T-helper 1 cell (primary cell): ENCODE data around the gene TMSB4X.
"Not testable (repeated sequence)": the region's sequence is repeated elsewhere in the genome, so short reads cannot be mapped to it uniquely, and the experiment has no call there.

ENCODE experiments used
- DNase-seq, 5 donors: peaks; one replicate each; pipeline ENCODE4 v3.0.0-alpha.2; 2012 to 2020

TMSB4X gene

DNA sequence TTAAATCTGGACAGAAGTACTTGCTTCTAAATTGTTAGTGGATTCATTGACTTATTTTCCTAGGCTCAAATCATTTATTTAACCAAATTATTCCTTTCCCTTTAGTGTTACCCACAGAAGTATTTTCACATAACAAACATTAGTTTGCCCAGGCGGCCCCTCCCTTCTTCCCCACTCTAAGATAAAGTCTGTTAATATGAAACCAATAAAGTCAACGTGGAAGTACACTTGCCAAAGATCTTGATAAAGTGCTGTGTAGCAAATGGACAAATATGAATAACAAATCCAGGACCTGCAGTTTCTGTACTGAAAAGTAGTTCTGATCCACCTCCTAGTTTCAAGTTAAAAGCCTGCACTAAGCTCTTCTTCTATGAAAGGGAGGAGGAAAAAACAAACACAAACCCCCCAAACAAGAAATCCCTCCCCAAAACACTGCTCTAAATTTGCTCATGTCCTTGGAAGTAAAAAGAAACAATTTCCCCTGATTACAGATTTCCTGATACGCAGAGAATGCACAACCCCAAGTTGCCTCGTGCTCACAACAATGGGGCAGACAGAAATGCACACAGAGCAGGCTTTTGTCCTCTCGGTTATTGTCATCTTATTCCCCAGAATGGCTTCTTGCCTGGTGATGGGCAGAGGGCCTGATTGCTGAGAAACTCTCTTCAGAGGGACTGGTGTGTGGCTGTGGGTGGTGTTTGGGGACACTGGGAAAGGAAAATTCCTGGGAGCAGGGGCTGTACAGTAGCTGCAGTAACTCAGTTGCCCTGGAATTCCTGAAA lies 23.2 kb downstream of the TMSB4X start:
- DNase-seq = peak in 1 of 5 donors; percentile 36

DNA sequence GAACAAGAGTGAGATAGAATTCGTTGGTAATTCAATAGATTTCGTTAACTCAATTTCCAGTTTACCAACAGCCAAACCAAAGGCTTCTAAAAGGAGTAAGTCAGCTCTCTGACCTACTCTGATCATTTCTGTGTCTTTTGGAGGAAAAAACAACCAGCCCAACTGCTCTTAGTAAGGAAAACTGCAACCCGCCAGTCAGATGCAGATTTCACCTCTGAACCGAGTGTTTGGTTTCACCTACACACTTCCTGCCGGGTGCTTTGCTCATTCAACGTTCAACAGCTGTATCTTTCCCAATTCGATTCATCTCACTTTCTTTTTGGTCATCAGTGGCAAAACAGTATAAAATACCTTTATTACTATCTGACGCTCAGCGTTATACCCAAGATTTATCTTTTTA lies 24.5 kb downstream of the TMSB4X start:
- DNase-seq = peak in 2 of 5 donors; percentile 21 to 84

DNA sequence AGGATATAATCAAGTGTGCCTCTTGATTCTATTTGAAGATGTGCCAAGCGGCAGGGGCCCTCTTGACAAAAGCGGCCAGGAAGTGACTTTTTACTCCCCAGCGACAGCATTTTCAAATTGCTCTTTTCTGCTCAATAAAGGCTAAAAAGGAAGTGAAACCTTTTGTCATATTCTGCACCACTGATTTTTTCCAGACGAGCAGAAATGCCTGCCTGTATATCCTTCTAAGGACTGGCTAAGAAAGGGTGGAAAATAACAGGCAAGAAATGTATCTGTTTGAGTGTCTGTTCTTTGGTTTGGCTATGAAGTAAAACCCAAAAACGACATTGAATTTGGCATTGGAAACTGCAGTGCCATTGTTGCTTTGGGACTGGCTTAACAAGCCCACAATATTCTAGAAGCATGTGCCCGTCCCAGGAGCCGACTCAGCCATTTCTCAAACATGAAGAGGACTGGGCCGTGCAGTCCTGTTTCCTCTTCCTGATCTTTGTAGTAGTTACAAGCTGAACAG lies 25.4 kb downstream of the TMSB4X start:
- peak in 2 of 5 donors; percentile 14 to 80 for DNase-seq

DNA sequence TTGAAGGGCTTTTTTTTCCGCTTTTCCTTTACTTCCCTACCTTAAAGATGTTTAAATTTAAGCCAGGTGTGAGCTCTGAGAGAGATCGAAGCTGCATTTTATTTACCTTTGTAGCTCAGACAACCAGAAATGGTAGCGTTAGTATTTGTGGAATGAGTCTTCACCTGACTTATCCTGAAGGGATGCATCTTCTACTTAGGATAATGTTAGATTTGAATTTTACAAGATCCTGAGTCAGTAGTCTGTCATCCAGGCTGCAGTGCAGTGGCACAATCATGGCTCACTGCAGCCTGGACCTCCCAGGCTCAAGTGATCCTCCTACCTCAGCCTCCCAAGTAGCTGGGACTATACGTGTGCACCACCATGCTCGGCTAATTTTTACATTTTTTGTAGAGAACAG lies 26.2 kb downstream of the TMSB4X start:
- no peak for DNase-seq

DNA sequence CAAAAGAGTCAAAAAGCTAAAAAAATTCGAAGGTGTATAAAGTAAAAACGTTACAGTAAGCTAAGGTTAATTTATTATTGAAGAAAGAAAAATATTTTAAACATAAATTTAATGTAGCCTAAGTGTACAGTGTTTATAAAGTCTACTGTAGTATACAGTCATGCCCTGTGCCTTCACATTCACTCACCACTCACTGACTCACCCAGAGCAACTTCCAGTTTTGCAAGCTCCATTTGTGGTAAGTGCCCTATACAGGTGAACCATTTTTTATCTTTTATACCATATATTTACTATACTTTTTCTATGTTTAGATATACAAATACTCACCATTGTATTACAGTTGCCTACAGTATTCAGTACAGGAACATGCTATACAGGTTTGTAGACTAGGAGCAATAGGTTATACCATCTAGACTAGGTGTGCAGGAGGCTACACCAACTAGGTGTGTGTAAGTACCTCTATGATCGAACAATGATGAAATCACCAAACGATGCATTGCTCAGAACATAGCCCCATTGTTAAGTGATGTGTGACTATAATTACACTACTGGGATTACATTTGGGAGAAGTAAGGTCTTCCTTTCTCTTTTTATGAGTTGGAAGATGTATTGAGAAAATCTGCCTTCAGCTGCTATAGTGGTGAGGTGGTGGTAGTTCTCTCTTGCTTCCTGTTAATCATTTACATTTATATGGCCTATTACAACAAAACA lies 27.2 kb downstream of the TMSB4X start:
- peak in 1 of 5 donors; percentile 49 for DNase-seq

DNA sequence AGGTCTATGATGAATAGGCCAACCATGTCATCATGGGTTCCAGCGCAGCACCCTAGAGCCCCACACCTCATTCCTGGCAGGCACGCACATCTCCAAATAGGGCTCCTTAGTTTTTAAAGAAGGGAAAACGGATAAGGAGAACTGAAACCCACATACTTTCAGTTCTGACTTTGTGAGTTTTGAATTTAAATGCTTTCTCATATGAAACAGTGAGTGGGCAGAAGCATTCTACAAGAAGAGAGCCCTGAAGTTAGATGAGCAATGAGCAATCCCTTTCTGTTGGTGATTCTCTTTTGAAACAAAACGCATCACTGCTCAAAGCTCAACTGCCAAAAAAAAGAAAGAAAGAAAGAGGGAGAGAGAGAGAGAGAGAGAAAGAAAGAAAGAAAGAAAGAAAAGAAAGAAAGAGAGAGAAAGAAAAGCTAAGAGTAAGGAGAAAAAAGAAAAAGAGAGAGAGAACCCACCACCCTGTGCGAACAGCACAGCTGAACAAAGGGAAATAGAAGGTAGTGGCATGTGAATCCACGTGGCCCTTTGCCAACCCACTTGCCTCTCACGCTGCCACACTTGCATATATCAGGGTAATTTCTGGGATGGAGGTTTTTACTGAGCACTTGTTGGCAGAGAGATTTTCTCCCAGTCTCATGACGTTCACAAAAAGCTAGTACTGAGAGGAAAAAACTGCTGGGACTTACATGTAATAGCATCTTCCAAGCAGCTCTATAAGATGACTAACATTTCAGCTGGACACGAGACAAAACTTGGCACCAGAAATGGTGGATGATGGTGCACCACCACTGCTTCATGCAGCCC lies 31.0 kb downstream of the TMSB4X start:
- DNase-seq = peak in 1 of 5 donors; percentile 53

DNA sequence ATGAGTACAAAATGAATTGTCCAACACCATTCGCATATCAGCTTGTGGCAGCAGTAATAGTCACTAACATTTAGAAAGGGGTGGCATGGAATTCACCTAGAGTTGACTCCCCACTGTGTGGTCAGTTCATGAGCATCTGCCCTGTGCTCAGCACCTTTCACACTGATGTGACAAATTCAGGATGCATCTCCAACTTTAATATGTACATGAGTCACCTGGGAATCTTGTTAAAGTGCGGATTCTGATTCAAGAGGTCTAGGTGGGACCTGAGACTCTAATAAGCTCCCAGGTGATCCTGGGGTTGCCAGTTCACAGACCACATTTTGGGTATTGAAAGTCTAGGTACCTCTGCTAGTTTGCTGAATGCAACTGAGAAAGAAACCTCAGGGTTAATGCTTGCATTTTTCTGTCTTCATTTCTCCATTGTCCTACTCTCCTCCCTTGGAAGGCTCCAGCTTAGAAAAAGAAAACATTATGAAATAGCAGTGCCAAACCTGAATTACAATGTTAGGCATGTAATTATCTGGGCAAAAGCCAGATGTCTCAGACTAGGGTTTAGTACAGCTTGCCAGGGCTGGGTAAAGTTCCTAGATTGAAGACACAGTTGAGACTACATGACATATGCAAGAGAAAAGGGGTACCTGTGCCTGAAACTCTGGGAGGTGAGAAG lies 32.7 kb downstream of the TMSB4X start:
- no peak for DNase-seq

DNA sequence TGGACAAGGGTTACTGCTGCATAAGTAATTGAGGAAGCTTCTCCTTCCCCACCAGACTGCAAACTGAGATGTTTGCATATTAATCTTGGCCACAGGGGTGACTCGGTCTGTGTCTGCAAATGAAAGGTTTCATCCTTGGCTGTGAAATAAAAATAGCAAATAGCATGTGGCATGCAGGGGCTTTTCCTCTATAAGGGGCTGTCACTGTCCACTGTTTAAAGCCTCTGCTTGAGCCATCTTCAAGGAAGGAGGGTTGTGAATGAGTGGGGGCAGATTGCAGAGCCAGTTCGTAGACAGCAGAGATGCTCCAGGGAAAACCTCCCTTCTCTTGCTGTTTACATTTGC lies 33.3 kb downstream of the TMSB4X start:
- DNase-seq = no peak

DNA sequence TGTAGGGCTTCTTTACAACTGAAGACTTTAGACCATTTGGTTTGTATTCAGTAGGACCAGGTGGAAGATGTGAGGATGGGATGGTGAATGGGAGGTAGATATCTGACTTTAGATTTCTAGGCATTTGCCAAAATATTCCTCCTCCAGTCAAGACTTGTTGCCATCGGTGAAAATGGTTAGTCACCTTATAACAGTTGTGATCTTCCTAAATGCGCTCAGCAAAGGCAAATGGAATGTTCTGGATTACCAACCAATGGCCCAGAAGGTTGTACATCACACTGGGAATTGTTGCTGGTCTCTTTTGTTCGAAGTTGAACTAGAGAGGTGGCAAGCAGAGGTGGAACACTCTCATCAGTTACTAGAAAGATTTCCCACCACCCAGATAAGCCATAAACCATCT lies 33.9 kb downstream of the TMSB4X start:
- DNase-seq = no peak

DNA sequence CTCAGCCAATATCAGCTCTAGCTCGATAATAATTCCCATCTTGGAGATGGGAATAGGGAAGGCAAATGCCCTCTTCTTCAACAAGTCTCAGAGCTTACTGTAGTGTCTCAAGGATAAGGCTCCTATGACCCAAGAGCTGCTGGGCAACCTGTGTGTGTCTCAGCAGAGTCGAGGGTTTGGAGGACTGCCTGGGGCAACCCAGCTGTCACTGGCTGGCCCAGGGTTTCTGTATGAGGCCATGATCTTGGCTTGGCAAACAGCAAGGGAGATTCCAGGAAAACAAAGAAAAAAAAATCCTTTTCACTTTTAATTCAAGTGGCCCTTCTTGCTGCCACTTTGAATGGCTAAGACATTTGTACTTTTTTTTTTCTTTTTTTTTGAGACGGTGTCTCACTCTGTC lies 34.4 kb downstream of the TMSB4X start:
- DNase-seq = no peak

DNA sequence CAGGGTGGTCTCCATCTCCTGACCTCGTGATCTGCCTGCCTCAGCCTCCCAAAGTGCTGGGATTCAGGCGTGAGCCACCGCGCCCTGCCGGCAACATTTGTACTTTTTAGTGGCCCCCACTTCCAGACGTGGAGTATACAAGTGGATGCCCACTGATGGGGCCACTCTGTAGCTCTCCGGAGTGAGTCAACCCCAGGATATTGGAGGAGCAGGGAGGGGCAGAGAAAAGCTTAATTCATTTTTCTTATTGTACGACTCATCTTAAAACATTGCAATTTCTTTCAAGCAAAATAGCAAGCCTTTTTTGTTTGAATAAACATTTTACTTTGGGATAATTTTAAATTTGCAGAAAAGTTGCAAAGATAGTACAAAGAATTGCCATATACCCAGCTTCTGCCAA lies 34.9 kb downstream of the TMSB4X start:
- DNase-seq = no peak

DNA sequence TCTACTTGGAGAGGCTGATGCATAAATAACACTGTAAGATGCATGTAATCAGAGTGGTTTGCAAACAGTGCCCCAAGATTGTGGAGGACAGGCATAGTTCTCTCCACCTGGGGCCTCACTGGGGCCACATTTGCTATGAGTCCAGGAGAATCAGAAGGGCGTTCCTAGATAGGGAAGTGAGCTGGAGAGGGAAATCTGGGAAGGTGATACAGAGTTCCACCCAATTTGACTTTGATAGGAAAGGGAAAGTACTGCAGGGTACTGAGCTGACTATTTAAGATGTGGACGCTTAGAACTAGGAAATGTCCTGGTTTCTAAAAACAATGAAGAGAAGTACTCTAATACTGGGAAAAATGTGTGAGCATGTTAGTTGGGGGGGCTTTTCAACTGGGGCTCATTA lies 35.6 kb downstream of the TMSB4X start:
- DNase-seq = no peak

DNA sequence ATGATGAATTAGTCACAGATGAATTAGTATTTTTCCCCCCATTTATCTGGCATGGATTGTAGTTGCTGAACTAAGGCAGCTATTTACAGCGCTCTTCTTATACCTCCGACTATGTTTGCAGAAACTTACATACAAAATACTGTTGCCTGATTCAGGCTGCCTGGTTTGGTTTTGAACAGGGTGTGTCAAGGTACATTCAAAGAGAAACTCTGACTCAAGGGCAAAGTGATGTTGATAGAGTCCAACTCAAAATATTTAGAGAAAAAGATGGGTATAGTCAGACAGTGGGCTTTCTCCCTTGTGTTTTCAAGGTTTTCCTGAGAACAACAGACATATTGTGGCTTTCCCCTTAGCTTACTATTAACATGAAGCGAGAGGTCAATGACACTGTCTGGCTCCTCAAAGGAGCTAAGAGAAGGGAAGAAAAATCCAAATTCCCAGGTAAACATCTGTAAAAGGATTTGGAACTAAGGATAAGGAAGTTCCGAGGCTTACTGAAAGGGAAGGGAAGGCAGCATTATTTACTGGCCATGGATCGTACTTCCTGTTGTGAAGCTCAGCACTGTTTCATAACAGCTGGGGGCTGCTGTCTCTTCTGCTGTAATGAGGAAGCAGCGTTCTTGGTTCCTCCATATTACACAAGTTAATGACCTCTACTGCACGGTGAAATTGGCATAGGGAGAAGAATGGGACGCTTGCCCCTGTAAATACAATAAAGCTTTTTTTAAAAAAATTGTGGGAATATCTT lies 38.6 kb downstream of the TMSB4X start:
- peak in 1 of 5 donors; percentile 74 for DNase-seq

DNA sequence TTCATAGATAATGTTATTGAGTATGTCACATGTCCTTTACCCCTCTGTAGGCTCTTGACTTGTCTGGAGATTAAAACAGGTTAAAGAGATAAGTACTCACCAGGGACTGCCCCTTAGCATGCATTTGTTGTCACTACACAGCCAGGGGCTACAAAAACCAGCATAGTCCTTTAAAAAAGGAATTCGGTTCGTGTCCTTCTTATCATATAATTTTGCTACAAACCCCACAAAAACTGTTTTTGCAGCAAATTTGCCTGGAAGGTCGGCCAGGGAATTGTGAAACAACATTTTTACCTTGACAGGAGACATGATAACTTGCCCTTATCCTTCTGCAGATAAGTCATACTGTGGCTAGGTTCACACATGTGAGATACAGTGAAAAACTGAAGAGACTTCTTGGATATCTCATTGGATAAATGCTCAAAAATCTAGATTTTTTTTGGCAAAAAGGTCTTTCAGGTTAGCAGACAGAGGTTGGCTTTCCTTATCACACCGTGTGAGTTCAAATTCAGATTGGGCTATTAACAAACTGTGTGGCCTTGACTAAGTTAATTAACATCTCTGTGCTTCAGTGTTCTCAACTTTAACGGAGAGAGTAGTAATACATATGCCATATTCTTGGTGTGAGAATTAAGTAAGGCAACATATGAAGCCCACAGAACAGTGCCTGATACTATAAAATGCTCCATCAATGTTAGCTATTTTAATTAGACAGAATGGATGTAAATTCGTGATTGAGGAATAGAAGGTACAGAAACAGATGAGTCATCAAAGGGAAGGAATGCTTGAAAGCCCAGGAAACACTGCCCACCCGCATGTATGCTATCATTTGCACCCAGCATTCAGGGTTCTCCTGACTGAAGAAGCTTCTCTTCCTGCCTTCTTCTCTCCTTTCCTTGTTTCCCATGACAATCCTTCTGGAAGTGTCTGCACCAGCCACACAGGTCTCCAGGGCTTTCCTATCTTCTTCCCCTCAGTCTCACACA lies 39.5 kb downstream of the TMSB4X start:
- no peak for DNase-seq

DNA sequence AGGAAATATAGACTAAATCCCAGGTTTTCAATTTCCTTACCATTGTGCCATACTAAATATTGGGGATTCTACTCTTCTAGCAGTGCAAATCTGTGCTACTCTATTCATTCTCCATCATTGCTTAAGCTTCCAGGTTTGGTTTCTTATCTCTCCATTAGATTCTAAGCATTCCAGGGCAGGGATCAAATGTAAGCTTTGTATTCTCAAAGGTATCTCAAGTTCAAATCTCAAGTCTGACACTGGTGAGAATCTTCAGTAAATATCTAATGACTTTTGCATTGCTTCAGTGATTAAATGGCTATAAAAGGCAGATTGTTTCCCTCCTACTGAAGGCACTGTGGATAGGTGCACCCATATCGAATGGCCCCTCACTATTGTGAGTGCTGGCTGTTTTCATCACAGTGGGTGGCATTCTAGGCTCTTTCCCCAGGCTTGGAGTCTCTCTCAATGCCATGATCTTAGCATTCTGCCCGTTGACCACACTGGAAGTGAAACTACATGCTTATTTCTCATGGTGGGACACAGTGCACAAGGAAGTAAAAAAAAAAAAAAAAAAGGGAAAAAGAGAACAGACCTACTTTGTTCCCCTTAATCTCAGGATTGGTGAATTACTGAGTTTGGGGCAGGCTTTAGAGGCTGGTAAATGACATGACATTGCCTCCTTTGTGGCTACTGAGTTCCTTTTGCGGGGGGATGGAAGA lies 40.8 kb downstream of the TMSB4X start:
- DNase-seq = no peak

DNA sequence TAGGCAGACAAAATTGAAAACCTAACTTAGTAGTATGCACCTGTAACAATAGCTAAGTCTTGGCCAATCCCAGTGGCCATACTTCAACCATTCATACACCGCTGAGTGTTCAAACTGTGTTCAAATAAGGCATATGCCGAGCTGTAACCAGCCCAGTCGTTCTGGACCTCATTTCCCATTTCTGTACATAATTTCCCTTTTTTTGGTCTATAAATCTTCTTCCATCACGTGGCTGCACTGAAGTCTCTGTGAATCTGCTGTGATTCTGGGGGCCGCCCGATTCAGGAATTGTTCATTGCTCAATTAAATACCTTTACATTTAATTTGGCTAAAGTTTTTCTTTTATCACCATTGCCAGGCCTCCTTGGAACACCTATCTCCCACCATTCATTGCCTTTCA lies 41.8 kb downstream of the TMSB4X start:
- not testable (repeated sequence) for DNase-seq

DNA sequence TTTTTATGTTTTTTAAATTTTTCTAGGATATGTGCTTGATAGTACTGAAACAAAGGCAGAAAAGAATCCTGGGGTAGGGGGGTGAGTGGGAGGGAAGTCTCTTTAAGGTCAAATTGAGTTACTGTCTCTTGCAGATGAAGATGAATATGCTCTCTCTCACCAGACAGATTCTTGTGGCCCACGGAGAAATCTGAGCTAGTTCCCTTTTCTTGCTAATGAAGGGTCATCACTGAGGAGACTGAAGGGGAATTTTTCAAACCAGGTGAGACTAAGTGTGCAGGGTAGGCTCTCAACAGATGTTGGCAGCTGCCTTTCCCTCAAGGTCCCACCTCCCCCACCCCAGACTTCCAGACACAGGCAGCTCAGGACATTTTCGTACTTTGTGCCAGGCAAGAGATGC lies 48.0 kb downstream of the TMSB4X start:
- DNase-seq = no peak

DNA sequence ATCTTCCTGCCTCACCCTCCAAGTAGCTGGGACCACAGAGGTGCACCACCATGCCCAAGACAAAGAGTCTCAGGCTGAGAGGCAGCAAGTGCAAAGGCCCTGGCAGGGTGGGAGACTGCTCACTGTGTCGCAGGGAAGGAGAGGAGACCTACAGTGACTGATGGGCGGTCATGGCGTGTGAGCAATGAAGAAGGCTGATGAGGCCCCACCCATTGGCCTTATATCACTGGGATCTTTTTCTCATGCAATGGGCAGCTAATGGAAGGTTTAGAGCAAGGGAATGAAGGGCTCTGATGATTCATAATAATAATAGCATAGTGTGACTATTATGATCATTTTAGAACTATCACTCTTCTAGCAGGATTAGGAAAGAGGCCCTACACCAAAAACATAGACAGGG lies 48.7 kb downstream of the TMSB4X start:
- DNase-seq = no peak

DNA sequence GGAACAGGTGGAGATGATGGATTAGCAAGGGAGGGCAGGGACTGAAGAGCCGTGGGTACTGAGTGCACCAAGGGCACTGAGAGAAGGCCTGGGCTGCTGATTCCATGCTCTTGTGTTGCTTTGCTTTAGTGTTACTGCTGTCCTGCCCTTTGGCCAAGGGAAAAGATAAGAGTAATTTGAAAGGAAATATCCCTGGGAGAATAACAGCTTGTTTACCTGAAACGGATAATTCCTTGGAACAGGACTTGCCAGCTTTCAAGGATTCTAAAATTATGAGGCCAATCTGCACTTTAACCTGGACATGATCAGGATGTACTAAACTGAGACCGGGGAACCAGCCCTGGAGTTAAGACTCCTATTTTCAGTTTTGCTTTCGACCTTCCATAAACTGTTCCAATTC lies 49.1 kb downstream of the TMSB4X start:
- no peak for DNase-seq

DNA sequence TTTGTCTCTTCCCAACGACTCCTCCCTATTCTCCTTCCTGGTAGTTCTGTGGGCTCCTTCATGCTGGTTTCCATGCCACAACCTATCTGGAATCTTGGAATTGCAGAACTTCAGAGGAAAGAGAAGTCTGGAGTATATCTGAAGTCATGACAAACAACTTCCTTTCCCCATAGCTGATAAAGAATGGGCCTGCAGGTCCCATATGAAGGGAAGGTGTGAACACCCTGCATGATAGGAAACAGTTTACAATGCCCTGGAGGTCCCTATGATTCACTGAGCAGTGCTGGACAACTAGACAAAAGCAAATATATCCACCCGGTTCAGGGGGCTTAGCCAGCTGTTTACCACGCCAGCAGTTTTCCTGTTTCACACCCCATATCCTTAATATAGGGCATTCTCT lies 50.1 kb downstream of the TMSB4X start:
- DNase-seq = no peak
